NCI-H187 (cell line): ENCODE data around the gene BRF1.
A peak's percentile ranks its signal among the peaks of the same experiment; 100 is the strongest.
"Not testable (repeated sequence)": the region's sequence is repeated elsewhere in the genome, so short reads cannot be mapped to it uniquely, and the experiment has no call there.

Experiments
- DNase-seq, 2 experiments: peaks; one replicate each; lab custom pipeline; 2025; lab: John Stamatoyannopoulos, UW

The BRF1 gene

GRCh38 chr14:105300542-105301102, at the start of gene BRF1:
TSS of gene BRF1 (minus strand) at chr14:105301001. CDS start at chr14:105300629, 372 bp downstream.
- peak in 1 of 2 experiments; percentile 97 for DNase-seq

- no peak for DNase-seq
Observed at GRCh38 chr14:105349992-105350391, 49.2 kb upstream of the BRF1 start.

- no peak for DNase-seq
Observed at GRCh38 chr14:105348945-105349699, 48.3 kb upstream of the BRF1 start.

GRCh38 chr14:105348169-105348944, 47.6 kb upstream of the BRF1 start:
- no peak for DNase-seq

GRCh38 chr14:105347587-105347968, 46.8 kb upstream of the BRF1 start:
- no peak for DNase-seq

- DNase-seq: no peak
Observed at GRCh38 chr14:105346876-105347586, 46.2 kb upstream of the BRF1 start.

GRCh38 chr14:105346200-105346533, 45.4 kb upstream of the BRF1 start:
- no peak for DNase-seq

GRCh38 chr14:105343194-105343593, 42.4 kb upstream of the BRF1 start:
- DNase-seq: no peak

GRCh38 chr14:105340821-105341733, 40.3 kb upstream of the BRF1 start:
- no peak for DNase-seq

GRCh38 chr14:105337966-105338741, 37.4 kb upstream of the BRF1 start:
- DNase-seq: no peak

- DNase-seq: no peak
Observed at GRCh38 chr14:105337433-105337832, 36.6 kb upstream of the BRF1 start.

GRCh38 chr14:105336477-105337287, 35.9 kb upstream of the BRF1 start:
- DNase-seq: no peak

GRCh38 chr14:105335735-105336476, 35.1 kb upstream of the BRF1 start:
- no peak for DNase-seq

- not testable (repeated sequence) for DNase-seq
Observed at GRCh38 chr14:105335231-105335542, 34.4 kb upstream of the BRF1 start.

GRCh38 chr14:105334383-105335230, 33.8 kb upstream of the BRF1 start:
- no peak for DNase-seq

- no peak for DNase-seq
Observed at GRCh38 chr14:105333613-105334364, 33.0 kb upstream of the BRF1 start.

- DNase-seq: no peak
Observed at GRCh38 chr14:105333020-105333490, 32.3 kb upstream of the BRF1 start.
